ENCODE data around the gene SIRT6. TPM values are rescaled to one million over a fixed set of nuclear protein-coding genes. Genes with fewer than 3 reads are reported as not detected.

SIRT6 gene
- total RNA-seq, 1 donor from 2014 or later: 12.9 TPM

GRCh38 chr19:4206818-4207484, 24.6 kb upstream of the SIRT6 start:
- no peak overlapping the region for H3K27ac ChIP-seq (replicated peaks)
- intact Hi-C loops (cut with micrococcal nuclease): no loop called here

DNA sequence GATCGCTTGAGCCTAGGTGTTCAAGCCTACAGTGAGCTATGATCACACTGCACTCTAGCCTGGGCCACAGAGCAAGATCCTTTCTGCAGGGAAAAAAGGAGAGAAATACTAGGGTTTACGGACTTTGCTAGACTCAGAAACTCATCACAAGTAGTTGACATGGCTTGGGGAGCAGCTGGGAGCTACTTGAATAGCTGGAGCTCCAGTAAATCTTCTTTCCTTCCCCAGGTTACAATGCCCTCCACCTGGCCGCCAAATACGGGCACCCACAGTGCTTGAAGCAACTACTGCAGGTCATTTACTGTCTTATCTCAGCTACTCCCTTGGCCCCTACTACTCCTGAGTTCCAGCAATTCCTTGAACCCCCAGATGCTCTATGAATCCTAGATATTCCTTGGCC, 19.4 kb upstream of the SIRT6 start:
- DNase-seq: no peak
- H3K4me3 ChIP-seq: no peak overlapping the region
- no peaks in the 10 kb centered on the region for H3K9me3 ChIP-seq (replicated peaks)
- no peaks in the 10 kb centered on the region for H3K36me3 ChIP-seq
- intact Hi-C loops (cut with micrococcal nuclease): no loop called here
- H3K27ac ChIP-seq (replicated peaks): no peak overlapping the region
- TF ChIP-seq CTCF (IDR thresholded peaks at IDR 0.05; ENCODE audit: borderline replicate concordance): no peak
- peaks cover 18% of the 10 kb centered on the region for H3K4me1 ChIP-seq
- peaks cover 34% of the 10 kb centered on the region for H3K27me3 ChIP-seq (ENCODE audit: low read depth)

More at GRCh38 chr19:4206818-4207484, 24.6 kb upstream of the SIRT6 start:
- H3K36me3 ChIP-seq: no peaks in the 10 kb centered on the region
- H3K9me3 ChIP-seq (replicated peaks): no peaks in the 10 kb centered on the region
- peaks cover 39% of the 10 kb centered on the region for H3K27me3 ChIP-seq (ENCODE audit: low read depth)
- H3K4me1 ChIP-seq: peaks cover 11% of the 10 kb centered on the region
- DNase-seq: no peak
- H3K4me3 ChIP-seq: no peak overlapping the region
- TF ChIP-seq CTCF (IDR thresholded peaks at IDR 0.05; ENCODE audit: borderline replicate concordance): peak; percentile 18

GRCh38 chr19:4200940-4201542, 18.7 kb upstream of the SIRT6 start:
- no peak overlapping the region for H3K27ac ChIP-seq (replicated peaks)
- DNase-seq: no peak
- no peaks in the 10 kb centered on the region for H3K9me3 ChIP-seq (replicated peaks)
- H3K4me1 ChIP-seq: peaks cover 18% of the 10 kb centered on the region
- H3K36me3 ChIP-seq: no peaks in the 10 kb centered on the region
- intact Hi-C loops (cut with micrococcal nuclease): no loop called here
- H3K27me3 ChIP-seq (ENCODE audit: low read depth): peaks cover 42% of the 10 kb centered on the region
- no peak for TF ChIP-seq CTCF (IDR thresholded peaks at IDR 0.05; ENCODE audit: borderline replicate concordance)
- no peak overlapping the region for H3K4me3 ChIP-seq

GRCh38 chr19:4199699-4200293, 17.4 kb upstream of the SIRT6 start:
- no peak for TF ChIP-seq CTCF (IDR thresholded peaks at IDR 0.05; ENCODE audit: borderline replicate concordance)
- intact Hi-C loops (cut with micrococcal nuclease): no loop called here
- Histone ChIP-seq H3K36me3 (no peaks in the 10 kb centered on the region), H3K4me1 (peaks cover 12% of the 10 kb centered on the region), H3K27me3 (ENCODE audit: low read depth) (peaks cover 54% of the 10 kb centered on the region), H3K4me3 (no peak overlapping the region), H3K27ac (replicated peaks) (no peak overlapping the region), H3K9me3 (replicated peaks) (no peaks in the 10 kb centered on the region)
- no peak for DNase-seq

DNA sequence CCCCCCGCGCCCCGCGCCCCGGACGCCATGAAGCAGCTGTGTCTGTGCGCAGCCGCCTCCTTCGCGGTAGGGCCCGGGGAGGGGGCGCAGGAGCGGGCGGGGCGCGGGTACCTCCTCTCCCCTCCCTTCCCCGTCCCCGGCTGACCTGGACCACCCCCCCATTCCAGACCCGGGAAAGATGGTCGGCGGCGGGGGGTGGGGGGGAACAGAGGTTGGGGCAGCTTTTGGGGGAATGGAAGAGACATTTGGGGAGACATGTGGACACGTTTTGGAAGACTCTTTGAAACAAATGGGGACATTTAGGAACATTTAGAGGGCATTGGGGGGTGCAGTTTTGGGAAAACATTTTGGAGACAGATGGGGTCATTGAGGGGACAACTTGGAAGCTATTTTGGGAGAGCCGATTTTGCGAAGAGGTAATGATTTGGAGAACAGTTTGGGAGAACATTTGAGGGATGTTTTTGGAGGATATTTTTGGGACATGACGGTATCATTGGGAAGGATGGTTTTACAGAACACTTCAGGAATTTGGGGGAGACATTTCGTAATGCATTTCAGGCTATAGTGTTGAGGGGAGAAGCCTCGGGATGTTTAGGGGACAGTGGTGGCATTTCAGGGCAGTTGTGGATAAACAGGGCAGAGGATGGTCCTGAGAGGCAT, 16.2 kb upstream of the SIRT6 start:
- Histone ChIP-seq H3K9me3 (replicated peaks) (no peaks in the 10 kb centered on the region), H3K4me1 (peaks cover 7% of the 10 kb centered on the region), H3K27ac (replicated peaks) (no peak overlapping the region), H3K27me3 (ENCODE audit: low read depth) (peaks cover 66% of the 10 kb centered on the region), H3K36me3 (no peaks in the 10 kb centered on the region), H3K4me3 (peak overlapping the region; percentile 17)
- TF ChIP-seq CTCF (IDR thresholded peaks at IDR 0.05; ENCODE audit: borderline replicate concordance): no peak
- intact Hi-C loops (cut with micrococcal nuclease): no loop called here
- DNase-seq: no peak

Data from left ventricle myocardium inferior (tissue), 1 donor.